Measurements from ENCODE around the gene PGS1. TPM values are rescaled to one million over a fixed set of nuclear protein-coding genes. Genes with fewer than 3 reads are reported as not detected.

The PGS1 gene
- total RNA-seq, 1 experiment from 2014 or later, result 42.6 TPM

- Mint-ChIP-seq H3K4me3 (ENCODE audit: low read depth, unreplicated experiment) (no peak overlapping the region), H3K27me3 (ENCODE audit: unreplicated experiment) (no peaks in the 10 kb centered on the region), H3K4me1 (ENCODE audit: low read depth, unreplicated experiment) (peaks cover 73% of the 10 kb centered on the region), H3K36me3 (ENCODE audit: insufficient read depth, unreplicated experiment) (peaks cover 29% of the 10 kb centered on the region), H3K27ac (ENCODE audit: unreplicated experiment) (peak overlapping the region; percentile 50), H3K9me3 (ENCODE audit: low read depth, unreplicated experiment) (no peaks in the 10 kb centered on the region)
- CTCF ChIA-PET, result no interaction called here
- no TSS peak for BruUV-seq (replicated peaks)
- no peak for DNase-seq
- intact Hi-C loops (cut with micrococcal nuclease; ENCODE audit: unreplicated experiment), result no loop called here
- TF ChIP-seq CTCF (IDR thresholded peaks at IDR 0.05; ENCODE audit: unreplicated experiment), result no peak
These were observed 45.5 kb upstream of the PGS1 start for GRCh38 chr17:78332991-78333390.

GRCh38 chr17:78335209-78335608, 43.2 kb upstream of the PGS1 start:
- BruUV-seq (replicated peaks), result TSS peak; percentile 61
- TF ChIP-seq CTCF (IDR thresholded peaks at IDR 0.05; ENCODE audit: unreplicated experiment), result no peak
- no peaks in the 10 kb centered on the region for H3K9me3 Mint-ChIP-seq (ENCODE audit: low read depth, unreplicated experiment)
- no peak for DNase-seq
- peaks cover 78% of the 10 kb centered on the region for H3K4me1 Mint-ChIP-seq (ENCODE audit: low read depth, unreplicated experiment)
- H3K27me3 Mint-ChIP-seq (ENCODE audit: unreplicated experiment), result no peaks in the 10 kb centered on the region
- H3K36me3 Mint-ChIP-seq (ENCODE audit: insufficient read depth, unreplicated experiment), result peaks cover 32% of the 10 kb centered on the region
- CTCF ChIA-PET, result interaction anchor here (0.6 to 3.2 kb wide), 5 partner anchors 18 to 37 kb away, joined by 3 to 13 read pairs (median 3); no protein-coding TSS in a partner anchor
- no peak overlapping the region for H3K4me3 Mint-ChIP-seq (ENCODE audit: low read depth, unreplicated experiment)
- peak overlapping the region; percentile 91 for H3K27ac Mint-ChIP-seq (ENCODE audit: unreplicated experiment)
- intact Hi-C loops (cut with micrococcal nuclease; ENCODE audit: unreplicated experiment), result no loop called here

- no peak for TF ChIP-seq CTCF (IDR thresholded peaks at IDR 0.05; ENCODE audit: unreplicated experiment)
- CTCF ChIA-PET, result interaction anchor here (3.2 kb wide), 1 partner anchor 20 kb away, joined by 13 read pairs; no protein-coding TSS in a partner anchor
- H3K4me3 Mint-ChIP-seq (ENCODE audit: low read depth, unreplicated experiment), result no peak overlapping the region
- peak overlapping the region; percentile 44 for H3K27ac Mint-ChIP-seq (ENCODE audit: unreplicated experiment)
- H3K4me1 Mint-ChIP-seq (ENCODE audit: low read depth, unreplicated experiment), result peaks cover 69% of the 10 kb centered on the region
- no TSS peak for BruUV-seq (replicated peaks)
- no peaks in the 10 kb centered on the region for H3K27me3 Mint-ChIP-seq (ENCODE audit: unreplicated experiment)
- peaks cover 29% of the 10 kb centered on the region for H3K36me3 Mint-ChIP-seq (ENCODE audit: insufficient read depth, unreplicated experiment)
- intact Hi-C loops (cut with micrococcal nuclease; ENCODE audit: unreplicated experiment), result loop anchor here (2.0 kb wide), 1 partner anchor 21 kb away; no protein-coding TSS in a partner anchor
- DNase-seq, result no peak
- H3K9me3 Mint-ChIP-seq (ENCODE audit: low read depth, unreplicated experiment), result no peaks in the 10 kb centered on the region
These were observed 41.0 kb upstream of the PGS1 start for GRCh38 chr17:78337244-78338109.

- DNase-seq, result peak; percentile 79
- H3K36me3 Mint-ChIP-seq (ENCODE audit: insufficient read depth, unreplicated experiment), result peaks cover 41% of the 10 kb centered on the region
- BruUV-seq (replicated peaks), result TSS peak; percentile 77
- peak overlapping the region; percentile 60 for H3K4me3 Mint-ChIP-seq (ENCODE audit: low read depth, unreplicated experiment)
- peak overlapping the region; percentile 98 for H3K27ac Mint-ChIP-seq (ENCODE audit: unreplicated experiment)
- H3K4me1 Mint-ChIP-seq (ENCODE audit: low read depth, unreplicated experiment), result peaks cover 73% of the 10 kb centered on the region
- no peaks in the 10 kb centered on the region for H3K9me3 Mint-ChIP-seq (ENCODE audit: low read depth, unreplicated experiment)
- no peaks in the 10 kb centered on the region for H3K27me3 Mint-ChIP-seq (ENCODE audit: unreplicated experiment)
- intact Hi-C loops (cut with micrococcal nuclease; ENCODE audit: unreplicated experiment), result loop anchor here (2.0 kb wide), 1 partner anchor 22 kb away; no protein-coding TSS in a partner anchor
- CTCF ChIA-PET, result interaction anchor here (0.6 to 1.6 kb wide), 4 partner anchors 21 to 203 kb away, joined by 3 to 8 read pairs (median 5); no protein-coding TSS in a partner anchor
- no peak for TF ChIP-seq CTCF (IDR thresholded peaks at IDR 0.05; ENCODE audit: unreplicated experiment)
These were observed 39.8 kb upstream of the PGS1 start for GRCh38 chr17:78338486-78339259.

Data from Calu3 (cell line).